ENCODE measurements around the gene MAT1A.

GRCh38 chr10:80319725-80320290 lies 30.4 kb upstream of the MAT1A start:
- no peak for TF ChIP-seq CTCF (IDR thresholded peaks at IDR 0.05)
- TF ChIP-seq POLR2A (IDR thresholded peaks at IDR 0.05), result no peak
